Gastrocnemius medialis (tissue), 4 donors: Measurements from ENCODE around the gene NTRK1. TPM values are rescaled to one million over a fixed set of nuclear protein-coding genes. Genes with fewer than 3 reads are reported as not detected.

ENCODE experiments used
- ATAC-seq, 2 donors: fragments of 150-250 bp; one replicate each; pipeline ENCODE4 v1.9.1; 2016
- DNase-seq, 2 donors: peaks; one replicate each; pipeline ENCODE4 v3.0.0-alpha.2; 2019
- H3K27ac ChIP-seq, 4 donors: fragments of 200-600 bp; sonication (generic); 1 replicate in 1 of 4; 2 replicates in 3 of 4; pipeline ENCODE4 v1.5.1; 2016 to 2018; ENCODE audit warnings: mild to moderate bottlenecking in 2 of 4, moderate library complexity in 1 of 4
- H3K27me3 ChIP-seq, 3 donors: fragments of 200-600 bp; sonication (generic) in 2 of 3; 1 replicate in 1 of 3; 2 replicates in 2 of 3; pipeline versions ENCODE4 v1.5.1 to v1.6.0; 2016 to 2019; ENCODE audit warnings: mild to moderate bottlenecking in 1 of 3, moderate library complexity in 1 of 3
- H3K36me3 ChIP-seq, 2 donors: fragments of 200-600 bp; sonication (generic) in 1 of 2; one replicate each; pipeline ENCODE4 v1.5.1; 2017 to 2018
- H3K4me1 ChIP-seq, 2 donors: fragments of 200-600 bp; sonication (generic) in 1 of 2; one replicate each; pipeline ENCODE4 v1.5.1; 2016 to 2017; ENCODE audit warnings: mild to moderate bottlenecking in 2 of 2
- H3K4me3 ChIP-seq, 4 donors: fragments of 200-600 bp; sonication (generic) in 3 of 4; 1 replicate in 1 of 4; 2 replicates in 3 of 4; pipeline ENCODE4 v1.5.1; 2016 to 2019; ENCODE audit warnings: mild to moderate bottlenecking in 2 of 4
- H3K9me3 ChIP-seq, 3 donors: fragments of 200-600 bp; sonication (generic) in 2 of 3; 1 replicate in 1 of 3; 2 replicates in 2 of 3; pipeline ENCODE4 v1.5.1; 2016 to 2019
- CTCF ChIP-seq, 5 experiments: fragments of 450-650 bp in 3 of 5; fragments of 200-600 bp in 2 of 5; sonication (generic) in 2 of 5; IDR thresholded peaks in 4 of 5; conservative IDR thresholded peaks in 1 of 5; 1 replicate in 4 of 5; 2 replicates in 1 of 5; pipeline ENCODE4 v1.5.1; 2016 to 2019; ENCODE audit warnings: antibody characterized with exemption in 5 of 5, mild to moderate bottlenecking in 3 of 5, moderate library complexity in 3 of 5
- POLR2A ChIP-seq, 2 donors: fragments of 450-650 bp; IDR thresholded peaks; one replicate each; pipeline ENCODE4 v1.6.1; 2017; ENCODE audit warnings: antibody characterized with exemption in 2 of 2, mild to moderate bottlenecking in 2 of 2, moderate library complexity in 2 of 2
- in situ Hi-C, 4 donors: fragments of 200-750 bp; cut with MboI; loops; one replicate each; pipeline versions ENCODE4 v1.15.0 to v1.8.0; 2017; ENCODE audit warnings: low sequenced_read_pairs in 4 of 4
- intact Hi-C: fragments of 100-400 bp; cut with DNase I; formaldehyde crosslinking; loops from one replicate; pipeline ENCODE4 v1.15.1; 2023; ENCODE audit warnings: low total_unique reads
- total RNA-seq, 4 donors: library from RNA; depleted of rRNA; stranded (reverse); fragments of >200 nt; gene quantifications; one replicate each; pipeline versions ENCODE4 v1.1.0 to v1.2.3, GENCODE V29; 2016

Gene NTRK1
- total RNA-seq, 4 donors from 2014 or later = 0.13 to 0.22 TPM; not detected in 2

GRCh38 chr1:156836041-156836654, 24.5 kb upstream of the NTRK1 start:
- intact Hi-C loops (loop anchor here (5.0 kb wide), 1 partner anchor 56 kb away; the partner anchor contains the start of gene PEAR1), in situ Hi-C loops (no loop called here)
- H3K4me3 ChIP-seq = no peak overlapping the region
- DNase-seq = no peak
- H3K36me3 ChIP-seq = no peaks in the 10 kb centered on the region
- no peak overlapping the region for H3K27ac ChIP-seq
- H3K27me3 ChIP-seq = peaks cover 0 to 7% (median 0%) of the 10 kb centered on the region in 3 donors
- no peaks in the 10 kb centered on the region for H3K4me1 ChIP-seq
- H3K9me3 ChIP-seq = no peaks in the 10 kb centered on the region
- no peak for TF ChIP-seq POLR2A (IDR thresholded peaks at IDR 0.05)
- TF ChIP-seq CTCF (IDR thresholded peaks at IDR 0.05 in 4 of 5, conservative IDR thresholded peaks at IDR 0.05 in 1 of 5) = no peak
- no peak for ATAC-seq

GRCh38 chr1:156836892-156837291, 23.8 kb upstream of the NTRK1 start:
- ATAC-seq (no peak), DNase-seq (no peak)
- in situ Hi-C loops (no loop called here), intact Hi-C loops (loop anchor here (5.0 kb wide), 1 partner anchor 55 kb away; the partner anchor contains the start of gene PEAR1)
- peaks cover 0 to 7% (median 0%) of the 10 kb centered on the region in 3 donors for H3K27me3 ChIP-seq
- no peaks in the 10 kb centered on the region for H3K36me3 ChIP-seq
- H3K4me1 ChIP-seq = no peaks in the 10 kb centered on the region
- TF ChIP-seq CTCF (IDR thresholded peaks at IDR 0.05 in 4 of 5, conservative IDR thresholded peaks at IDR 0.05 in 1 of 5) (no peak), POLR2A (IDR thresholded peaks at IDR 0.05) (no peak)
- no peak overlapping the region for H3K27ac ChIP-seq
- H3K9me3 ChIP-seq = no peaks in the 10 kb centered on the region
- no peak overlapping the region for H3K4me3 ChIP-seq

GRCh38 chr1:156838972-156839371, 21.7 kb upstream of the NTRK1 start:
- Histone ChIP-seq H3K36me3 (no peaks in the 10 kb centered on the region), H3K4me1 (no peaks in the 10 kb centered on the region), H3K4me3 (no peak overlapping the region), H3K9me3 (no peaks in the 10 kb centered on the region), H3K27ac (no peak overlapping the region), H3K27me3 (peaks cover 2 to 21% (median 8%) of the 10 kb centered on the region in 3 donors)
- DNase-seq = no peak
- ATAC-seq = peak in 1 of 2 donors; percentile 55
- in situ Hi-C loops = no loop called here
- peak; percentile 67 to 91 (median 85) for TF ChIP-seq CTCF (IDR thresholded peaks at IDR 0.05 in 4 of 5, conservative IDR thresholded peaks at IDR 0.05 in 1 of 5)
- TF ChIP-seq POLR2A (IDR thresholded peaks at IDR 0.05) = no peak
- intact Hi-C loops = loop anchor here (1.0 to 5.0 kb wide), 2 partner anchors 21 to 53 kb away; partner anchors contain the start of genes NTRK1 and PEAR1

- Histone ChIP-seq H3K4me3 (no peak overlapping the region), H3K27ac (no peak overlapping the region), H3K9me3 (no peaks in the 10 kb centered on the region), H3K4me1 (no peaks in the 10 kb centered on the region), H3K27me3 (peaks cover 8 to 27% (median 14%) of the 10 kb centered on the region in 3 donors), H3K36me3 (no peaks in the 10 kb centered on the region)
- DNase-seq (no peak), ATAC-seq (no peak)
- TF ChIP-seq POLR2A (IDR thresholded peaks at IDR 0.05) = no peak
- no peak for TF ChIP-seq CTCF (IDR thresholded peaks at IDR 0.05 in 4 of 5, conservative IDR thresholded peaks at IDR 0.05 in 1 of 5)
- intact Hi-C loops (loop anchor here (1.0 to 5.0 kb wide), 2 partner anchors 21 to 53 kb away; partner anchors contain the start of genes NTRK1 and PEAR1), in situ Hi-C loops (no loop called here)
Measured at GRCh38 chr1:156839426-156840109, 21.1 kb upstream of the NTRK1 start.
